GM12878 (cell line): ENCODE data around the gene NUDCD3. TPM values are rescaled to one million over a fixed set of nuclear protein-coding genes. Genes with fewer than 3 reads are reported as not detected.

Experiments used
- ATAC-seq: fragments of 200-7000 bp; cut with Tn5 transposase; 3 replicates; pipeline ENCODE4 v1.9.1; 2020; ENCODE audit warnings: mild to moderate bottlenecking, moderate library complexity
- BruUV-seq: library from RNA; stranded (reverse); fragments of 400-500 nt; replicated peaks from 2 replicates; lab custom pipeline; 2021; lab: Mats Ljungman, UMichigan
- CTCF ChIA-PET: fragments of 300-600 bp; sonication (Branson Sonifier 250); formaldehyde crosslinking; extraction: SDS; loops from one replicate; lab custom pipeline; 2021; ENCODE audit warnings: inconsistent platforms; lab: Yijun Ruan, JAX
- POLR2A ChIA-PET: fragments of 350-600 bp; formaldehyde crosslinking; extraction: SDS; loops from one replicate; lab custom pipeline; 2021; ENCODE audit warnings: inconsistent platforms; lab: Charles Lee
- RAD21 ChIA-PET: fragments of 300-600 bp; sonication (Branson Sonifier 250); formaldehyde crosslinking; loops from one replicate; lab custom pipeline; 2023; ENCODE audit warnings: antibody characterized with exemption; ENCODE audit not compliant: unreplicated experiment; lab: Charles Lee
- SMC1A ChIA-PET: fragments of 300-600 bp; sonication (Branson Sonifier 250); formaldehyde crosslinking; loops from one replicate; lab custom pipeline; 2023; ENCODE audit not compliant: unreplicated experiment, uncharacterized antibody; lab: Charles Lee
- DNase-seq: peaks from one replicate; pipeline ENCODE4 v3.0.0-alpha.2; 2011; ENCODE audit warnings: low read depth, low spot score
- FAIRE-seq: peaks from 3 replicates; lab custom pipeline; 2011; peaks lifted over from hg19 to GRCh38; lab: Jason Lieb, UNC
- H2AFZ ChIP-seq: 2 replicates; pipeline ENCODE4 v1.6.0; 2011; ENCODE audit warnings: low read depth, low read length, control low read depth; ENCODE audit not compliant: control insufficient read depth
- H3K27ac ChIP-seq: 2 replicates; pipeline ENCODE4 v1.5.1; 2011; ENCODE audit warnings: control low read depth; ENCODE audit not compliant: control insufficient read depth, insufficient read depth
- H3K27me3 ChIP-seq, 2 experiments: replicated peaks in 1 of 2; 2 replicates each; pipeline versions ENCODE4 v1.6.0 to v1.6.1; 2011; ENCODE audit warnings: low read length in 1 of 2; ENCODE audit not compliant: control insufficient read depth in 2 of 2, insufficient read depth in 2 of 2
- H3K36me3 ChIP-seq, 2 experiments: 2 replicates each; pipeline ENCODE4 v1.5.1; 2011; ENCODE audit warnings: low read length in 1 of 2; ENCODE audit not compliant: control insufficient read depth in 2 of 2, insufficient read depth in 2 of 2
- H3K4me1 ChIP-seq: 2 replicates; pipeline ENCODE4 v1.6.1; 2011; ENCODE audit warnings: mild to moderate bottlenecking, low read length, moderate library complexity, mixed read lengths; ENCODE audit not compliant: control insufficient read depth, insufficient read depth
- H3K4me2 ChIP-seq: 2 replicates; pipeline ENCODE4 v1.6.0; 2011; ENCODE audit warnings: control low read depth; ENCODE audit not compliant: control insufficient read depth, insufficient read depth
- H3K4me3 ChIP-seq: fragments of 200-600 bp; sonication (generic); 2 replicates; pipeline ENCODE4 v1.5.1; 2016
- H3K79me2 ChIP-seq: 2 replicates; pipeline ENCODE4 v1.6.0; 2011; ENCODE audit warnings: low read length; ENCODE audit not compliant: control insufficient read depth, insufficient read depth
- H3K9ac ChIP-seq: 2 replicates; pipeline ENCODE4 v1.8.0; 2011; ENCODE audit warnings: low read length, control low read depth, mixed read lengths; ENCODE audit not compliant: control insufficient read depth, insufficient read depth
- H3K9me3 ChIP-seq: replicated peaks from 3 replicates; pipeline ENCODE4 v1.5.1; 2011; ENCODE audit warnings: mild to moderate bottlenecking, low read length; ENCODE audit not compliant: control insufficient read depth, insufficient read depth
- H4K20me1 ChIP-seq: 2 replicates; pipeline ENCODE4 v1.6.0; 2011; ENCODE audit not compliant: control insufficient read depth, insufficient read depth
- BHLHE40 ChIP-seq, 2 experiments: fragments of 450-650 bp in 1 of 2; IDR thresholded peaks; 2 replicates each; pipeline ENCODE4 v1.6.1; 2011 to 2017; ENCODE audit warnings: low read depth in 2 of 2, borderline replicate concordance in 1 of 2, improper control_type of control experiment in 1 of 2, low read length in 1 of 2, mild to moderate bottlenecking in 1 of 2
- CEBPB ChIP-seq, 2 experiments: fragments of 150-350 bp in 1 of 2; IDR thresholded peaks; 2 replicates each; pipeline ENCODE4 v1.6.1; 2012 to 2014; ENCODE audit warnings: low read depth in 2 of 2, low read length in 2 of 2, borderline replicate concordance in 1 of 2, inconsistent platforms in 1 of 2
- EED ChIP-seq: sonication (generic); IDR thresholded peaks from 2 replicates; pipeline ENCODE4 v1.6.1; 2016; ENCODE audit warnings: antibody characterized with exemption, low read depth
- ETV6 ChIP-seq, 2 experiments: fragments of 450-650 bp in 1 of 2; IDR thresholded peaks in 1 of 2; conservative IDR thresholded peaks in 1 of 2; 2 replicates each; pipeline ENCODE4 v1.6.1; 2014; ENCODE audit warnings: antibody characterized with exemption in 1 of 2, borderline replicate concordance in 1 of 2, low read depth in 1 of 2, mild to moderate bottlenecking in 1 of 2, moderate library complexity in 1 of 2
- GABPA ChIP-seq: IDR thresholded peaks from 2 replicates; pipeline ENCODE4 v1.6.1; 2014; ENCODE audit warnings: antibody characterized with exemption, low read depth, mild to moderate bottlenecking, inconsistent platforms
- IKZF1 ChIP-seq: fragments of 450-650 bp; conservative IDR thresholded peaks from 2 replicates; pipeline ENCODE4 v1.6.1; 2017; ENCODE audit warnings: antibody characterized with exemption, mild to moderate bottlenecking
- POLR2AphosphoS5 ChIP-seq: IDR thresholded peaks from 2 replicates; pipeline ENCODE4 v1.6.1; 2011; ENCODE audit warnings: mild to moderate bottlenecking, low read length, inconsistent platforms
- PRDM15 ChIP-seq: fragments of 450-650 bp; formaldehyde crosslinking; IDR thresholded peaks from 2 replicates; pipeline ENCODE4 v1.4.0; 2020; ENCODE audit warnings: mild to moderate bottlenecking, moderate library complexity
- SMAD5 ChIP-seq: IDR thresholded peaks from 2 replicates; pipeline ENCODE4 v1.6.1; 2016; ENCODE audit warnings: antibody characterized with exemption, low read depth
- SMC3 ChIP-seq: IDR thresholded peaks from 2 replicates; pipeline ENCODE4 v1.6.1; 2011; ENCODE audit warnings: low read length, improper control_type of control experiment, borderline replicate concordance
- SRF ChIP-seq, 2 experiments: IDR thresholded peaks; 2 replicates each; pipeline ENCODE4 v1.6.1; 2011; ENCODE audit warnings: low read depth in 2 of 2, low read length in 2 of 2, mild to moderate bottlenecking in 1 of 2, moderate library complexity in 1 of 2
- TAF1 ChIP-seq: IDR thresholded peaks from 2 replicates; pipeline ENCODE4 v1.6.1; 2011; ENCODE audit warnings: mild to moderate bottlenecking, low read depth, low read length, borderline replicate concordance
- USF2 ChIP-seq: IDR thresholded peaks from 2 replicates; pipeline ENCODE4 v1.6.1; 2011; ENCODE audit warnings: low read depth, low read length, improper control_type of control experiment, borderline replicate concordance
- ZNF24 ChIP-seq: fragments of 450-650 bp; IDR thresholded peaks from 2 replicates; pipeline ENCODE4 v1.6.1; 2017; ENCODE audit warnings: antibody characterized with exemption, mild to moderate bottlenecking
- WGBS: methylation state at CpG from one replicate; pipeline ENCODE4 v1.1.6; 2016; ENCODE audit warnings: low lambda C conversion rate; ENCODE audit not compliant: insufficient replicate concordance, insufficient coverage; ENCODE audit errors: missing lambda C conversion rate; 5-methylcytosine and 5-hydroxymethylcytosine counted together
- in situ Hi-C: fragments of 300-500 bp; cut with MboI; formaldehyde crosslinking; loops from 9 replicates; pipeline ENCODE4 v1.14.3; 2018; ENCODE audit warnings: mixed read lengths
- intact Hi-C: fragments of 100-400 bp; cut with micrococcal nuclease; formaldehyde crosslinking; loops from one replicate; pipeline ENCODE4 v1.14.2; 2022; ENCODE audit not compliant: unreplicated experiment
- polyA plus RNA-seq, 11 experiments: library from polyadenylated mRNA; depleted of rRNA in 4 of 11; unstranded in 6 of 11; stranded (reverse) in 5 of 11; fragments of >200 nt; fragmentation: Nextera tagmentation in 4 of 11; fragmentation: Illumina TruSeq in 1 of 11; extraction: Ambion mirVana in 4 of 11; extraction: Trizol in 1 of 11; gene quantifications; 1 replicate in 1 of 11; 2 replicates in 10 of 11; pipeline versions ENCODE4 v1.2.1 to v1.2.3, GENCODE V29; 2011 to 2016; ENCODE audit warnings: inconsistent platforms in 2 of 11, missing spikeins in 2 of 11, low read depth in 1 of 11
- total RNA-seq, 4 experiments: library from RNA; depleted of rRNA in 3 of 4; stranded (reverse); fragments of >200 nt in 3 of 4; fragmentation: Illumina TruSeq in 1 of 4; extraction: Trizol in 1 of 4; gene quantifications; 2 replicates each; pipeline versions ENCODE4 v1.2.1 to v1.2.3, GENCODE V29; 2013 to 2021
- TF ChIP-seq, protein P1 (sequence below): IDR thresholded peaks from 2 replicates; pipeline ENCODE4 v1.6.1; 2012; ENCODE audit warnings: low read length, inconsistent platforms
- TF ChIP-seq, protein P2 (sequence below): fragments of 450-650 bp; IDR thresholded peaks from 2 replicates; pipeline ENCODE4 v1.6.1; 2017; ENCODE audit warnings: mild to moderate bottlenecking, low read depth, inconsistent platforms; ENCODE audit not compliant: poor library complexity, severe bottlenecking

NUDCD3 gene
- total and polyA plus RNA-seq, 10 of the 15 experiments (the other 5 are each of a cell fraction or from before 2014, with no cell fraction given), result 25.0 to 89.8 (median 46.4) TPM

GRCh38 chr7:44534501-44534900, 44.0 kb upstream of the NUDCD3 start:
- POLR2A ChIA-PET, result no interaction called here
- H3K27ac ChIP-seq, result no peak overlapping the region
- no peaks in the 10 kb centered on the region for H3K4me1 ChIP-seq
- no peak overlapping the region for H3K4me3 ChIP-seq
- peak; percentile 94 for ATAC-seq
- RAD21 ChIA-PET, result interaction anchor here (1.0 kb wide), 1 partner anchor 287 kb away, joined by 3 read pairs; no protein-coding TSS in a partner anchor
- SMC1A ChIA-PET, result interaction anchor here (1.0 to 1.5 kb wide), 3 partner anchors 31 to 323 kb away, joined by 3 to 4 read pairs (median 3); no protein-coding TSS in a partner anchor
- no peak overlapping the region for H2AFZ ChIP-seq
- no peak for FAIRE-seq
- WGBS, result 31% methylated on average over 7 of the region's 7 CpGs
- no TSS peak for BruUV-seq
- no peak overlapping the region for H3K4me2 ChIP-seq
- no peaks in the 10 kb centered on the region for H3K36me3 ChIP-seq
- DNase-seq, result no peak
- in situ Hi-C loops (no loop called here), intact Hi-C loops (no loop called here)
- H3K9me3 ChIP-seq, result no peaks in the 10 kb centered on the region
- H3K9ac ChIP-seq, result no peak overlapping the region
- no peaks in the 10 kb centered on the region for H3K79me2 ChIP-seq
- H3K27me3 ChIP-seq, result no peaks in the 10 kb centered on the region
- H4K20me1 ChIP-seq, result no peaks in the 10 kb centered on the region
- CTCF ChIA-PET, result interaction anchor here (0.6 to 4.5 kb wide), 27 partner anchors 9 to 592 kb away, joined by 3 to 28 read pairs (median 4); no protein-coding TSS in a partner anchor
- no peak for TF ChIP-seq USF2
- no peak for TF ChIP-seq POLR2AphosphoS5
- TF ChIP-seq SMC3, result peak; percentile 23; the same call in 1 of the 2 replicates
- TF ChIP-seq IKZF1, result no peak
- TF ChIP-seq EED, result no peak
- no peak for TF ChIP-seq TAF1
- TF ChIP-seq, protein P1, sequence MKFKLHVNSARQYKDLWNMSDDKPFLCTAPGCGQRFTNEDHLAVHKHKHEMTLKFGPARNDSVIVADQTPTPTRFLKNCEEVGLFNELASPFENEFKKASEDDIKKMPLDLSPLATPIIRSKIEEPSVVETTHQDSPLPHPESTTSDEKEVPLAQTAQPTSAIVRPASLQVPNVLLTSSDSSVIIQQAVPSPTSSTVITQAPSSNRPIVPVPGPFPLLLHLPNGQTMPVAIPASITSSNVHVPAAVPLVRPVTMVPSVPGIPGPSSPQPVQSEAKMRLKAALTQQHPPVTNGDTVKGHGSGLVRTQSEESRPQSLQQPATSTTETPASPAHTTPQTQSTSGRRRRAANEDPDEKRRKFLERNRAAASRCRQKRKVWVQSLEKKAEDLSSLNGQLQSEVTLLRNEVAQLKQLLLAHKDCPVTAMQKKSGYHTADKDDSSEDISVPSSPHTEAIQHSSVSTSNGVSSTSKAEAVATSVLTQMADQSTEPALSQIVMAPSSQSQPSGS, result no peak
- TF ChIP-seq ZNF24, result no peak
- TF ChIP-seq CEBPB (IDR thresholded peaks at IDR 0.05; ENCODE audit: borderline replicate concordance in 1 of 2, low read depth in 2 of 2, low read length in 2 of 2), result no peak
- no peak for TF ChIP-seq GABPA
- TF ChIP-seq SRF (IDR thresholded peaks at IDR 0.05; ENCODE audit: low read depth in 2 of 2, low read length in 2 of 2), result no peak
- TF ChIP-seq PRDM15 (CRISPR knock-in tag), result no peak
- TF ChIP-seq, protein P2, sequence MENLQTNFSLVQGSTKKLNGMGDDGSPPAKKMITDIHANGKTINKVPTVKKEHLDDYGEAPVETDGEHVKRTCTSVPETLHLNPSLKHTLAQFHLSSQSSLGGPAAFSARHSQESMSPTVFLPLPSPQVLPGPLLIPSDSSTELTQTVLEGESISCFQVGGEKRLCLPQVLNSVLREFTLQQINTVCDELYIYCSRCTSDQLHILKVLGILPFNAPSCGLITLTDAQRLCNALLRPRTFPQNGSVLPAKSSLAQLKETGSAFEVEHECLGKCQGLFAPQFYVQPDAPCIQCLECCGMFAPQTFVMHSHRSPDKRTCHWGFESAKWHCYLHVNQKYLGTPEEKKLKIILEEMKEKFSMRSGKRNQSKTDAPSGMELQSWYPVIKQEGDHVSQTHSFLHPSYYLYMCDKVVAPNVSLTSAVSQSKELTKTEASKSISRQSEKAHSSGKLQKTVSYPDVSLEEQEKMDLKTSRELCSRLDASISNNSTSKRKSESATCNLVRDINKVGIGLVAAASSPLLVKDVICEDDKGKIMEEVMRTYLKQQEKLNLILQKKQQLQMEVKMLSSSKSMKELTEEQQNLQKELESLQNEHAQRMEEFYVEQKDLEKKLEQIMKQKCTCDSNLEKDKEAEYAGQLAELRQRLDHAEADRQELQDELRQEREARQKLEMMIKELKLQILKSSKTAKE, result no peak
- no peak for TF ChIP-seq BHLHE40 (IDR thresholded peaks at IDR 0.05; ENCODE audit: borderline replicate concordance in 1 of 2, low read depth in 2 of 2, low read length in 1 of 2)
- no peak for TF ChIP-seq SMAD5
- TF ChIP-seq ETV6 (conservative IDR thresholded peaks at IDR 0.05 in 1 of 2, IDR thresholded peaks at IDR 0.05 in 1 of 2; ENCODE audit: borderline replicate concordance in 1 of 2, low read depth in 1 of 2), result no peak
